ENCODE data around the gene MACROD2.

DNA sequence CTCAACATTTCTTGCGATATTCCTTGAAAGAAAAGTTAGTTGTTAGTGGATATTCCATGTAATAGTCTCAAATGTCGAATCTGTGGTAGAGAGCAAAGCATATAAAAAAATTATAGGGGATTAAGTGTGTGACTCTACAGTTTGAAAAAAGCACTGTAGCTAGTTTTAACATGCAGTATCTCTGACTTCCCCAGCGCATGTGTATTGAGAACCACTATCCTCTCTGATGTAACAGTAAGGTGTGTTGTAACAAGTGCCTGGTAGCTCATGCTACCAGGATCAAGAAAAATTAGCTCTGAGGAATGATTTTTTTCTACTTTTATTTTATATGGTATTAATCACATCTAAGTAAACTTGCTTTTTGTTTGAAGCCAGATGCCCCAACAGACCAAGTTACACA is 1788.7 kb downstream of the MACROD2 start:
- no peak for TF ChIP-seq EZH2 (IDR thresholded peaks at IDR 0.05; ENCODE audit: borderline replicate concordance, low read depth, low read length, poor library complexity, severe bottlenecking)
- TF ChIP-seq, protein P1, sequence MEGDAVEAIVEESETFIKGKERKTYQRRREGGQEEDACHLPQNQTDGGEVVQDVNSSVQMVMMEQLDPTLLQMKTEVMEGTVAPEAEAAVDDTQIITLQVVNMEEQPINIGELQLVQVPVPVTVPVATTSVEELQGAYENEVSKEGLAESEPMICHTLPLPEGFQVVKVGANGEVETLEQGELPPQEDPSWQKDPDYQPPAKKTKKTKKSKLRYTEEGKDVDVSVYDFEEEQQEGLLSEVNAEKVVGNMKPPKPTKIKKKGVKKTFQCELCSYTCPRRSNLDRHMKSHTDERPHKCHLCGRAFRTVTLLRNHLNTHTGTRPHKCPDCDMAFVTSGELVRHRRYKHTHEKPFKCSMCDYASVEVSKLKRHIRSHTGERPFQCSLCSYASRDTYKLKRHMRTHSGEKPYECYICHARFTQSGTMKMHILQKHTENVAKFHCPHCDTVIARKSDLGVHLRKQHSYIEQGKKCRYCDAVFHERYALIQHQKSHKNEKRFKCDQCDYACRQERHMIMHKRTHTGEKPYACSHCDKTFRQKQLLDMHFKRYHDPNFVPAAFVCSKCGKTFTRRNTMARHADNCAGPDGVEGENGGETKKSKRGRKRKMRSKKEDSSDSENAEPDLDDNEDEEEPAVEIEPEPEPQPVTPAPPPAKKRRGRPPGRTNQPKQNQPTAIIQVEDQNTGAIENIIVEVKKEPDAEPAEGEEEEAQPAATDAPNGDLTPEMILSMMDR (conservative IDR thresholded peaks at IDR 0.05; ENCODE audit: low read depth, low read length), result no peak
